ENCODE measurements around the gene POLR2H. TPM values are rescaled to one million over a fixed set of nuclear protein-coding genes. Genes with fewer than 3 reads are reported as not detected.

The POLR2H gene
- total RNA-seq, 1 experiment from 2014 or later, result 153 TPM

- Histone ChIP-seq H3F3A (ENCODE audit: insufficient read depth, low read depth) (peaks cover 19% of the 10 kb centered on the region), H3K9me2 (ENCODE audit: insufficient read depth) (no peaks in the 10 kb centered on the region), H3K27ac (no peak overlapping the region), H3K36me3 (ENCODE audit: low read depth) (no peaks in the 10 kb centered on the region), H3K27me3 (ENCODE audit: insufficient read depth, low read depth) (no peaks in the 10 kb centered on the region), H3K9me3 (ENCODE audit: insufficient read depth, low read depth) (no peaks in the 10 kb centered on the region), H3K4me2 (no peak overlapping the region), H4K20me1 (ENCODE audit: insufficient read depth) (no peaks in the 10 kb centered on the region), H3K4me3 (no peak overlapping the region), H3K4me1 (replicated peaks; ENCODE audit: insufficient read depth) (peaks cover 11% of the 10 kb centered on the region), H2AFZ (no peak overlapping the region), H3K79me2 (ENCODE audit: low read depth) (peaks cover 19% of the 10 kb centered on the region)
- POLR2A ChIA-PET (ENCODE audit: unreplicated experiment), result no interaction called here
- no TSS peak for BruUV-seq (replicated peaks)
- TF ChIP-seq EZH2 (IDR thresholded peaks at IDR 0.05; ENCODE audit: low read depth) (no peak), CTCF (conservative IDR thresholded peaks at IDR 0.05) (no peak)
- intact Hi-C loops (cut with micrococcal nuclease; ENCODE audit: unreplicated experiment), result no loop called here
- CTCF ChIA-PET, result no interaction called here
- DNase-seq, result no peak
Measured at GRCh38 chr3:184358921-184359350, 2.6 kb upstream of the POLR2H start.

- Histone ChIP-seq H3K4me2 (no peak overlapping the region), H3K27ac (no peak overlapping the region), H2AFZ (no peak overlapping the region), H3K36me3 (ENCODE audit: low read depth) (peaks cover 4% of the 10 kb centered on the region), H3K4me3 (no peak overlapping the region), H3K27me3 (ENCODE audit: insufficient read depth, low read depth) (no peaks in the 10 kb centered on the region), H3F3A (ENCODE audit: insufficient read depth, low read depth) (peaks cover 20% of the 10 kb centered on the region), H3K9me3 (ENCODE audit: insufficient read depth, low read depth) (no peaks in the 10 kb centered on the region), H4K20me1 (ENCODE audit: insufficient read depth) (peaks cover 3% of the 10 kb centered on the region), H3K79me2 (ENCODE audit: low read depth) (peaks cover 26% of the 10 kb centered on the region), H3K9me2 (ENCODE audit: insufficient read depth) (no peaks in the 10 kb centered on the region), H3K4me1 (replicated peaks; ENCODE audit: insufficient read depth) (peaks cover 18% of the 10 kb centered on the region)
- ChIA-PET POLR2A (ENCODE audit: unreplicated experiment) (no interaction called here), CTCF (no interaction called here)
- no TSS peak for BruUV-seq (replicated peaks)
- intact Hi-C loops (cut with micrococcal nuclease; ENCODE audit: unreplicated experiment), result loop anchor here (5.0 kb wide), 2 partner anchors 182 to 342 kb away; partner anchors contain the start of gene ABCC5
- TF ChIP-seq CTCF (conservative IDR thresholded peaks at IDR 0.05) (no peak), EZH2 (IDR thresholded peaks at IDR 0.05; ENCODE audit: low read depth) (no peak)
- no peak for DNase-seq
Measured at GRCh38 chr3:184359610-184360009, 1.9 kb upstream of the POLR2H start.

GRCh38 chr3:184360070-184360928, 1.2 kb upstream of the POLR2H start:
- no peak overlapping the region for H3K27ac ChIP-seq
- peaks cover 11% of the 10 kb centered on the region for H3K36me3 ChIP-seq (ENCODE audit: low read depth)
- no peak for DNase-seq
- intact Hi-C loops (cut with micrococcal nuclease; ENCODE audit: unreplicated experiment), result loop anchor here (5.0 kb wide), 2 partner anchors 183 to 343 kb away; partner anchors contain the start of gene ABCC5
- ChIA-PET POLR2A (ENCODE audit: unreplicated experiment) (no interaction called here), CTCF (interaction anchor here (2.8 kb wide), 1 partner anchor 11 kb away, joined by 7 read pairs; no protein-coding TSS in a partner anchor)
- H3K4me2 ChIP-seq, result peak overlapping the region; percentile 99
- peak overlapping the region; percentile 98 for H2AFZ ChIP-seq
- H3K9me3 ChIP-seq (ENCODE audit: insufficient read depth, low read depth), result no peaks in the 10 kb centered on the region
- H3F3A ChIP-seq (ENCODE audit: insufficient read depth, low read depth), result peaks cover 27% of the 10 kb centered on the region
- H3K4me3 ChIP-seq, result peak overlapping the region; percentile 85
- no peaks in the 10 kb centered on the region for H3K27me3 ChIP-seq (ENCODE audit: insufficient read depth, low read depth)
- no peak for TF ChIP-seq CTCF (conservative IDR thresholded peaks at IDR 0.05)
- TF ChIP-seq EZH2 (IDR thresholded peaks at IDR 0.05; ENCODE audit: low read depth), result no peak
- H3K79me2 ChIP-seq (ENCODE audit: low read depth), result peaks cover 33% of the 10 kb centered on the region
- no TSS peak for BruUV-seq (replicated peaks)
- no peaks in the 10 kb centered on the region for H3K9me2 ChIP-seq (ENCODE audit: insufficient read depth)
- H4K20me1 ChIP-seq (ENCODE audit: insufficient read depth), result peaks cover 10% of the 10 kb centered on the region
- H3K4me1 ChIP-seq (replicated peaks; ENCODE audit: insufficient read depth), result peaks cover 22% of the 10 kb centered on the region

Data from PC-9 (cell line).